ENCODE measurements around the gene SORCS2.

DNA sequence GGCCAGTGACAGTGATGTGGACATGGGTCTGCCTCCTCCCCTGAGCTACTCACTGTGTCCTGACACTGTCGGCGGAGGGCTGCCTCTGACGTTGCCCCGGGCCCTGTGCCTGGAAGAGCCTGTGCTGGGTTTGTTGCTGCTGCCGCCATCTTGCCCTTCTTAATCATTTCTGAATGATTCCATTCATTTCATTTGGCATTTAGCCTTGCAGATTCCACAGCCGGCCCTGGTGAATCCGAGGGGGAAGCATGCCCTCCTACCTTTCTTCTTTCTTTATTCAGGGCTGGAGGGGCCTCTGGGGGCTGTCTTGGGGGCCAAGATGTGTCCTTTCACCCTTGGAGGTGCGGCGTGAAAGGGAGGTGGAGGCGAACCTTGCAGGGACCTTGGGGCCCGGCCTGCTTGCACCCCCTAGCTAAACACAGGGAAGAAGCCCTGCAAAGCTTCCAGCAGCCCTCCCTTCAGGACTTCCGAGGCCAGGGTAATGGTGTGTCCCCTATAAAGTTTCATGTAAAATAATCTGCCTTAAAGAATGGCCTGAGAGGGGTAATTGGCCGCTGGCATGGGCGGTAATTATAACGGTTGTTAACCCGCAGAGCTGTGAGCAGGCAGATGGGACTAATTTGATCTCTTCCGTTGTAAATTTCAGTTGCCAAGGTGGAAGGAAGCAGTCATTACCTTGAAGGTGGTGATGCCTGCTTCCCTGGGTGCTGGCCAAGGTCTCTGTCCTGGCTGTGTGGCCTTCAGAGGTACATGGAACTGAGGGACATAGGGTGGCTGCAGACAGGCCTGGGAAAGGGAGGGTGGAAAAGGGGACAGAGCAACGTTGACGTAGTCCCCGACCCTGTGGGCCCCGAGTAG is 150.1 kb downstream of the SORCS2 start:
- TF ChIP-seq POLR2AphosphoS5 (IDR thresholded peaks at IDR 0.05) = no peak
- TF ChIP-seq, protein P1, sequence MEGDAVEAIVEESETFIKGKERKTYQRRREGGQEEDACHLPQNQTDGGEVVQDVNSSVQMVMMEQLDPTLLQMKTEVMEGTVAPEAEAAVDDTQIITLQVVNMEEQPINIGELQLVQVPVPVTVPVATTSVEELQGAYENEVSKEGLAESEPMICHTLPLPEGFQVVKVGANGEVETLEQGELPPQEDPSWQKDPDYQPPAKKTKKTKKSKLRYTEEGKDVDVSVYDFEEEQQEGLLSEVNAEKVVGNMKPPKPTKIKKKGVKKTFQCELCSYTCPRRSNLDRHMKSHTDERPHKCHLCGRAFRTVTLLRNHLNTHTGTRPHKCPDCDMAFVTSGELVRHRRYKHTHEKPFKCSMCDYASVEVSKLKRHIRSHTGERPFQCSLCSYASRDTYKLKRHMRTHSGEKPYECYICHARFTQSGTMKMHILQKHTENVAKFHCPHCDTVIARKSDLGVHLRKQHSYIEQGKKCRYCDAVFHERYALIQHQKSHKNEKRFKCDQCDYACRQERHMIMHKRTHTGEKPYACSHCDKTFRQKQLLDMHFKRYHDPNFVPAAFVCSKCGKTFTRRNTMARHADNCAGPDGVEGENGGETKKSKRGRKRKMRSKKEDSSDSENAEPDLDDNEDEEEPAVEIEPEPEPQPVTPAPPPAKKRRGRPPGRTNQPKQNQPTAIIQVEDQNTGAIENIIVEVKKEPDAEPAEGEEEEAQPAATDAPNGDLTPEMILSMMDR (IDR thresholded peaks at IDR 0.05) = no peak
- TF ChIP-seq POLR2A (IDR thresholded peaks at IDR 0.05) = no peak

All from prostate gland (tissue), 2 donors.